Ectodermal cell (in vitro differentiated cells): ENCODE results near the gene ANKRD44. TPM values are rescaled to one million over a fixed set of nuclear protein-coding genes. Genes with fewer than 3 reads are reported as not detected.

ENCODE experiments used
- H3K27ac ChIP-seq: 2 replicates; pipeline ENCODE4 v1.7.0; 2013; ENCODE audit warnings: mild to moderate bottlenecking, low read depth, low read length; ENCODE audit not compliant: insufficient read depth, poor library complexity, severe bottlenecking
- H3K27me3 ChIP-seq: 2 replicates; pipeline ENCODE4 v1.7.0; 2013; ENCODE audit warnings: mild to moderate bottlenecking, low read length; ENCODE audit not compliant: insufficient read depth, control insufficient read depth, poor library complexity, severe bottlenecking
- H3K36me3 ChIP-seq: one replicate; pipeline ENCODE4 v1.7.0; 2013; ENCODE audit warnings: low read length; ENCODE audit not compliant: control insufficient read depth, insufficient read depth
- H3K4me1 ChIP-seq: one replicate; pipeline ENCODE4 v1.7.0; 2013; ENCODE audit warnings: low read length; ENCODE audit not compliant: control insufficient read depth, insufficient read depth
- H3K4me3 ChIP-seq: 2 replicates; pipeline ENCODE4 v1.7.0; 2013; ENCODE audit warnings: low read depth, low read length, control low read depth; ENCODE audit not compliant: insufficient read depth
- H3K9me3 ChIP-seq: 2 replicates; pipeline ENCODE4 v1.7.0; 2013; ENCODE audit warnings: mild to moderate bottlenecking, low read length, moderate library complexity; ENCODE audit not compliant: control insufficient read depth
- WGBS, 2 experiments: methylation state at CpG; one replicate each; pipeline ENCODE4 v1.1.7; 2013; ENCODE audit warnings: missing lambda C conversion rate in 2 of 2; 5-methylcytosine and 5-hydroxymethylcytosine counted together
- polyA plus RNA-seq, 4 experiments: library from polyadenylated mRNA; stranded (reverse); fragments of 50-300 nt; gene quantifications; one replicate each; pipeline ENCODE4 v1.2.3, GENCODE V29; 2013

The ANKRD44 gene
- 3.1 TPM for polyA plus RNA-seq (2013, experiment 1 of 4)
- polyA plus RNA-seq (2013, experiment 2 of 4): 1.4 TPM
- 1.5 TPM for polyA plus RNA-seq (2013, experiment 3 of 4)
- 1.9 TPM for polyA plus RNA-seq (2013, experiment 4 of 4)

- Histone ChIP-seq H3K27me3 (peaks cover 59% of the 10 kb centered on the region), H3K36me3 (no peaks in the 10 kb centered on the region), H3K9me3 (no peaks in the 10 kb centered on the region), H3K27ac (no peak within 1 kb of the TSS), H3K4me1 (no peaks in the 10 kb centered on the region), H3K4me3 (peak within 1 kb of the TSS; percentile 59)
- 0% methylated on average over 102 of the region's 102 CpGs for WGBS, 2 experiments
Measured at GRCh38 chr2:197310271-197310985, at the start of gene ANKRD44. Gene ANKRD44, minus strand, starts transcription at chr2:197310780. Its CDS starts 176 bp downstream, at chr2:197310604.

GRCh38 chr2:197359859-197360258 is 49.3 kb upstream of the ANKRD44 start:
- WGBS, 2 experiments: 83 to 100% methylated on average over 1 of the region's 1 CpG
- Histone ChIP-seq H3K36me3 (no peaks in the 10 kb centered on the region), H3K9me3 (no peaks in the 10 kb centered on the region), H3K27me3 (no peaks in the 10 kb centered on the region), H3K27ac (no peak overlapping the region), H3K4me3 (no peak overlapping the region), H3K4me1 (no peaks in the 10 kb centered on the region)

GRCh38 chr2:197358931-197359330 is 48.4 kb upstream of the ANKRD44 start:
- 80 to 83% methylated on average over 1 to 2 of the region's 2 CpGs for WGBS, 2 experiments
- no peak overlapping the region for H3K27ac ChIP-seq
- no peaks in the 10 kb centered on the region for H3K9me3 ChIP-seq
- no peaks in the 10 kb centered on the region for H3K4me1 ChIP-seq
- no peaks in the 10 kb centered on the region for H3K27me3 ChIP-seq
- H3K4me3 ChIP-seq: no peak overlapping the region
- H3K36me3 ChIP-seq: no peaks in the 10 kb centered on the region

- WGBS, 2 experiments: 85 to 88% methylated on average over 1 of the region's 1 CpG
- Histone ChIP-seq H3K27me3 (no peaks in the 10 kb centered on the region), H3K4me1 (no peaks in the 10 kb centered on the region), H3K4me3 (no peak overlapping the region), H3K36me3 (no peaks in the 10 kb centered on the region), H3K9me3 (no peaks in the 10 kb centered on the region), H3K27ac (no peak overlapping the region)
Measured at GRCh38 chr2:197357986-197358385, 47.4 kb upstream of the ANKRD44 start.

- Histone ChIP-seq H3K27me3 (no peaks in the 10 kb centered on the region), H3K4me3 (no peak overlapping the region), H3K9me3 (no peaks in the 10 kb centered on the region), H3K36me3 (no peaks in the 10 kb centered on the region), H3K27ac (no peak overlapping the region), H3K4me1 (no peaks in the 10 kb centered on the region)
- 82 to 86% methylated on average over 5 of the region's 5 CpGs for WGBS, 2 experiments
Measured at GRCh38 chr2:197356136-197356535, 45.6 kb upstream of the ANKRD44 start.

- WGBS, 2 experiments: 94 to 95% methylated on average over 4 of the region's 4 CpGs
- no peak overlapping the region for H3K27ac ChIP-seq
- no peaks in the 10 kb centered on the region for H3K36me3 ChIP-seq
- no peaks in the 10 kb centered on the region for H3K9me3 ChIP-seq
- H3K27me3 ChIP-seq: no peaks in the 10 kb centered on the region
- H3K4me1 ChIP-seq: no peaks in the 10 kb centered on the region
- H3K4me3 ChIP-seq: no peak overlapping the region
Measured at GRCh38 chr2:197354169-197354558, 43.6 kb upstream of the ANKRD44 start.

GRCh38 chr2:197353393-197354168 is 43.0 kb upstream of the ANKRD44 start:
- Histone ChIP-seq H3K36me3 (no peaks in the 10 kb centered on the region), H3K4me3 (no peak overlapping the region), H3K9me3 (no peaks in the 10 kb centered on the region), H3K4me1 (no peaks in the 10 kb centered on the region), H3K27me3 (no peaks in the 10 kb centered on the region), H3K27ac (no peak overlapping the region)
- WGBS, 2 experiments: 81 to 90% methylated on average over 2 to 3 of the region's 3 CpGs

- H3K36me3 ChIP-seq: no peaks in the 10 kb centered on the region
- no peaks in the 10 kb centered on the region for H3K9me3 ChIP-seq
- H3K4me3 ChIP-seq: no peak overlapping the region
- no peaks in the 10 kb centered on the region for H3K4me1 ChIP-seq
- no peaks in the 10 kb centered on the region for H3K27me3 ChIP-seq
- WGBS, 2 experiments: 67 to 88% methylated on average over 1 to 2 of the region's 2 CpGs
- no peak overlapping the region for H3K27ac ChIP-seq
Measured at GRCh38 chr2:197349699-197350098, 39.1 kb upstream of the ANKRD44 start.

GRCh38 chr2:197348721-197349360 is 38.3 kb upstream of the ANKRD44 start:
- H3K27ac ChIP-seq: no peak overlapping the region
- no peaks in the 10 kb centered on the region for H3K4me1 ChIP-seq
- no peaks in the 10 kb centered on the region for H3K27me3 ChIP-seq
- H3K36me3 ChIP-seq: no peaks in the 10 kb centered on the region
- H3K9me3 ChIP-seq: no peaks in the 10 kb centered on the region
- no peak overlapping the region for H3K4me3 ChIP-seq
- WGBS, 2 experiments: 69 to 70% methylated on average over 5 of the region's 5 CpGs

GRCh38 chr2:197345846-197346370 is 35.3 kb upstream of the ANKRD44 start:
- WGBS, 2 experiments: 92 to 93% methylated on average over 5 of the region's 5 CpGs
- H3K4me3 ChIP-seq: no peak overlapping the region

More at GRCh38 chr2:197345846-197346370, 35.3 kb upstream of the ANKRD44 start:
- Histone ChIP-seq H3K27ac (no peak overlapping the region), H3K36me3 (no peaks in the 10 kb centered on the region), H3K27me3 (no peaks in the 10 kb centered on the region), H3K4me1 (no peaks in the 10 kb centered on the region), H3K9me3 (no peaks in the 10 kb centered on the region)
